ENCODE measurements around the gene AKNA.

Gene AKNA

GRCh38 chr9:114316605-114317230 lies 71.1 kb downstream of the AKNA start:
- DNase-seq, result no peak

- DNase-seq, result no peak
Measured at GRCh38 chr9:114315723-114316363, 71.9 kb downstream of the AKNA start.

- DNase-seq, result no peak
Measured at GRCh38 chr9:114314881-114315722, 72.7 kb downstream of the AKNA start.

- no peak for DNase-seq
Measured at GRCh38 chr9:114314256-114314867, 73.4 kb downstream of the AKNA start.

- DNase-seq, result no peak
Measured at GRCh38 chr9:114313186-114313585, 74.6 kb downstream of the AKNA start.

GRCh38 chr9:114312513-114312875 lies 75.3 kb downstream of the AKNA start:
- no peak for DNase-seq

- DNase-seq, result no peak
Measured at GRCh38 chr9:114311571-114312512, 75.9 kb downstream of the AKNA start.

GRCh38 chr9:114310471-114311450 lies 77.0 kb downstream of the AKNA start:
- no peak for DNase-seq

GRCh38 chr9:114309096-114309495 lies 78.7 kb downstream of the AKNA start:
- no peak for DNase-seq

- DNase-seq, result no peak
Measured at GRCh38 chr9:114308361-114308950, 79.3 kb downstream of the AKNA start.

- no peak for DNase-seq
Measured at GRCh38 chr9:114307899-114308267, 79.9 kb downstream of the AKNA start.

GRCh38 chr9:114304416-114305188 lies 83.2 kb downstream of the AKNA start:
- no peak for DNase-seq

GRCh38 chr9:114303977-114304376 lies 83.8 kb downstream of the AKNA start:
- DNase-seq, result no peak

- no peak for DNase-seq
Measured at GRCh38 chr9:114303571-114303970, 84.2 kb downstream of the AKNA start.

- no peak for DNase-seq
Measured at GRCh38 chr9:114302727-114303126, 85.1 kb downstream of the AKNA start.

- no peak for DNase-seq
Measured at GRCh38 chr9:114301798-114302565, 85.8 kb downstream of the AKNA start.

GRCh38 chr9:114300846-114301797 lies 86.7 kb downstream of the AKNA start:
- no peak for DNase-seq
